Upper lobe of right lung (tissue), 1 donor: Measurements from ENCODE around the gene CUX1. TPM values are rescaled to one million over a fixed set of nuclear protein-coding genes. Genes with fewer than 3 reads are reported as not detected.

Source experiments
- ATAC-seq: fragments of 200-7000 bp; cut with Tn5 transposase; one replicate; pipeline ENCODE4 v1.9.1; 2020; ENCODE audit warnings: mild to moderate bottlenecking, moderate library complexity
- DNase-seq: peaks from one replicate; pipeline ENCODE4 v3.0.0-alpha.2; 2020
- H3K27ac ChIP-seq: fragments of 200-600 bp; one replicate; pipeline ENCODE4 v1.8.0; 2022
- H3K27me3 ChIP-seq: fragments of 200-600 bp; one replicate; pipeline ENCODE4 v1.8.0; 2022; ENCODE audit warnings: mild to moderate bottlenecking
- H3K36me3 ChIP-seq: fragments of 200-600 bp; one replicate; pipeline ENCODE4 v1.8.0; 2022
- H3K4me1 ChIP-seq: fragments of 200-600 bp; one replicate; pipeline ENCODE4 v1.8.0; 2022
- H3K4me3 ChIP-seq: fragments of 200-600 bp; one replicate; pipeline ENCODE4 v1.8.0; 2022; ENCODE audit warnings: mild to moderate bottlenecking
- H3K9me3 ChIP-seq: fragments of 200-600 bp; one replicate; pipeline ENCODE4 v1.8.0; 2022
- CTCF ChIP-seq: fragments of 200-600 bp; IDR thresholded peaks from one replicate; pipeline ENCODE4 v1.8.0; 2022; ENCODE audit warnings: antibody characterized with exemption
- intact Hi-C: fragments of 100-400 bp; cut with DNase I; formaldehyde crosslinking; loops from one replicate; pipeline ENCODE4 v1.11.0; 2022
- total RNA-seq: library from RNA; stranded (reverse); fragmentation: NEBNext Ultra II Directional; extraction: Animal tissue kit (Norgen Biotek cat#: 25700); gene quantifications from one replicate; pipeline ENCODE4 v1.2.1, GENCODE V29; 2021
- donor health status: DM: no; HTN: yes; CAD: no; lungs with severe emphysema.

The CUX1 gene
- total RNA-seq, 1 donor from 2014 or later, result 132 TPM

- no peaks in the 10 kb centered on the region for H3K4me1 ChIP-seq
- H3K36me3 ChIP-seq, result peaks cover 63% of the 10 kb centered on the region
- H3K27me3 ChIP-seq, result no peaks in the 10 kb centered on the region
- DNase-seq, result no peak
- intact Hi-C loops, result no loop called here
- H3K9me3 ChIP-seq, result no peaks in the 10 kb centered on the region
- no peak for TF ChIP-seq CTCF
- H3K4me3 ChIP-seq, result no peak overlapping the region
- ATAC-seq, result no peak
- no peak overlapping the region for H3K27ac ChIP-seq
These were observed 427.2 kb downstream of the CUX1 start for GRCh38 chr7:102244601-102245000.

- TF ChIP-seq CTCF, result no peak
- no peaks in the 10 kb centered on the region for H3K27me3 ChIP-seq
These were observed 430.6 kb downstream of the CUX1 start for GRCh38 chr7:102248081-102248455.

GRCh38 chr7:102248456-102249395, 431.3 kb downstream of the CUX1 start:
- no peaks in the 10 kb centered on the region for H3K4me1 ChIP-seq
- no peaks in the 10 kb centered on the region for H3K9me3 ChIP-seq
- DNase-seq (no peak), ATAC-seq (peak; percentile 32)
- peaks cover 39% of the 10 kb centered on the region for H3K36me3 ChIP-seq
- intact Hi-C loops, result no loop called here
- no peaks in the 10 kb centered on the region for H3K27me3 ChIP-seq
- H3K4me3 ChIP-seq, result no peak overlapping the region
- no peak overlapping the region for H3K27ac ChIP-seq
- TF ChIP-seq CTCF, result no peak

More at GRCh38 chr7:102248081-102248455, 430.6 kb downstream of the CUX1 start:
- H3K4me3 ChIP-seq, result no peak overlapping the region
- peaks cover 41% of the 10 kb centered on the region for H3K36me3 ChIP-seq
- no peak overlapping the region for H3K27ac ChIP-seq
- H3K4me1 ChIP-seq, result no peaks in the 10 kb centered on the region
- ATAC-seq (no peak), DNase-seq (no peak)
- intact Hi-C loops, result no loop called here
- no peaks in the 10 kb centered on the region for H3K9me3 ChIP-seq

GRCh38 chr7:102251531-102252365, 434.3 kb downstream of the CUX1 start:
- peaks cover 16% of the 10 kb centered on the region for H3K36me3 ChIP-seq
- no peak overlapping the region for H3K27ac ChIP-seq
- H3K4me3 ChIP-seq, result no peak overlapping the region
- H3K4me1 ChIP-seq, result no peaks in the 10 kb centered on the region
- DNase-seq (no peak), ATAC-seq (no peak)
- H3K9me3 ChIP-seq, result no peaks in the 10 kb centered on the region
- H3K27me3 ChIP-seq, result no peaks in the 10 kb centered on the region
- intact Hi-C loops, result no loop called here
- no peak for TF ChIP-seq CTCF

GRCh38 chr7:102252366-102252982, 435.0 kb downstream of the CUX1 start:
- intact Hi-C loops, result no loop called here
- Histone ChIP-seq H3K4me1 (no peaks in the 10 kb centered on the region), H3K36me3 (peaks cover 12% of the 10 kb centered on the region), H3K9me3 (no peaks in the 10 kb centered on the region), H3K27ac (no peak overlapping the region), H3K4me3 (no peak overlapping the region), H3K27me3 (no peaks in the 10 kb centered on the region)
- no peak for TF ChIP-seq CTCF
- DNase-seq (no peak), ATAC-seq (no peak)
